Sigmoid colon (tissue), 4 donors: Measurements from ENCODE around the gene RASEF.

ENCODE experiments used
- EP300 ChIP-seq, 4 donors: sonication (generic); formaldehyde crosslinking; IDR thresholded peaks; one replicate each; pipeline ENCODE4 v1.6.1; 2017; ENCODE audit warnings: antibody characterized with exemption in 4 of 4
- TF ChIP-seq, protein P1 (sequence below), 4 experiments: fragments of 450-650 bp in 3 of 4; fragments of 200-600 bp in 1 of 4; IDR thresholded peaks; one replicate each; pipeline ENCODE4 v1.5.1; 2016 to 2019; ENCODE audit warnings: antibody characterized with exemption in 4 of 4, mild to moderate bottlenecking in 3 of 4, moderate library complexity in 2 of 4

DNA sequence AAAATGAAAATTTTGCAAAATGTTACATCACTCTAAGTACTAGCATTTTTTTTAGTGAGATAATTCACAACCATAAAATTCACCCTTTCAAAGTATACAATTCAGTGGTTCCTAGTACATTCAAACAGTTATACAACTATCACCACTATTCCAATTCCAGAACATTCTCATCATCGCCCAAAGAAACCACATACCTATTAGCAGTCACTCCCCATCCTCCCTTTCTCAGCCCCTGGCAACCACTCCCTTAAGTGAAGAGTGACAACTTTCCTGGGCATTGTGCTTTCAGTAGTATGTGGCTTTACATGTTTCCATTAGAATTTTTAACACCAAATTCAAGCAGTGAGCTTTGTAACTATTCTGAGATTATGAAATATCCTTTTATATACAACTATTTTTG lies 81.4 kb downstream of the RASEF start:
- TF ChIP-seq, protein P1, sequence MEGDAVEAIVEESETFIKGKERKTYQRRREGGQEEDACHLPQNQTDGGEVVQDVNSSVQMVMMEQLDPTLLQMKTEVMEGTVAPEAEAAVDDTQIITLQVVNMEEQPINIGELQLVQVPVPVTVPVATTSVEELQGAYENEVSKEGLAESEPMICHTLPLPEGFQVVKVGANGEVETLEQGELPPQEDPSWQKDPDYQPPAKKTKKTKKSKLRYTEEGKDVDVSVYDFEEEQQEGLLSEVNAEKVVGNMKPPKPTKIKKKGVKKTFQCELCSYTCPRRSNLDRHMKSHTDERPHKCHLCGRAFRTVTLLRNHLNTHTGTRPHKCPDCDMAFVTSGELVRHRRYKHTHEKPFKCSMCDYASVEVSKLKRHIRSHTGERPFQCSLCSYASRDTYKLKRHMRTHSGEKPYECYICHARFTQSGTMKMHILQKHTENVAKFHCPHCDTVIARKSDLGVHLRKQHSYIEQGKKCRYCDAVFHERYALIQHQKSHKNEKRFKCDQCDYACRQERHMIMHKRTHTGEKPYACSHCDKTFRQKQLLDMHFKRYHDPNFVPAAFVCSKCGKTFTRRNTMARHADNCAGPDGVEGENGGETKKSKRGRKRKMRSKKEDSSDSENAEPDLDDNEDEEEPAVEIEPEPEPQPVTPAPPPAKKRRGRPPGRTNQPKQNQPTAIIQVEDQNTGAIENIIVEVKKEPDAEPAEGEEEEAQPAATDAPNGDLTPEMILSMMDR (IDR thresholded peaks at IDR 0.05), result no peak
- TF ChIP-seq EP300 (IDR thresholded peaks at IDR 0.05), result no peak
